HG03439 (cell line): Measurements from ENCODE around the gene TYROBP.

Experiments
- ATAC-seq: cut with Tn5 transposase; IDR thresholded peaks from one replicate; pipeline ENCODE4 v1.9.1; 2021; ENCODE audit warnings: mild to moderate bottlenecking, moderate library complexity; ENCODE audit not compliant: unreplicated experiment

TYROBP gene

DNA sequence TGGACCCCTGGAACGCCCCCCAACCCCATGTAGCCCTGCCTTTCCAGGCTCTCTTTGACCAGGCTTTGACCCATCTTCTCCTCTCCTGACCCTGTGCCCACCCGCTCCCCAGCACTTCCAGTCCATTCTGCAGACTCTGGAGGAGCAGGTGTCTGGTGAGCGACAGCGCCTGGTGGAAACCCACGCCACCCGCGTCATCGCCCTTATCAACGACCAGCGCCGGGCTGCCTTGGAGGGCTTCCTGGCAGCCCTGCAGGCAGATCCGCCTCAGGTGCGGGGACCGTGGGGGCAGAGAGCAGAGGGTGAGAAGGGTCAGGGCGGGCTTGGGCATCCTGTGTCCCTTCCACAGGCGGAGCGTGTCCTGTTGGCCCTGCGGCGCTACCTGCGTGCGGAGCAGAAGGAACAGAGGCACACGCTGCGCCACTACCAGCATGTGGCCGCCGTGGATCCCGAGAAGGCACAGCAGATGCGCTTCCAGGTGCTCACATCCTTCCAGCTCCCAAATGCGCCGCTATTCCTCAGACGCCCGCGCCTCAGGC lies 33.6 kb downstream of the TYROBP start:
- no peak for ATAC-seq

DNA sequence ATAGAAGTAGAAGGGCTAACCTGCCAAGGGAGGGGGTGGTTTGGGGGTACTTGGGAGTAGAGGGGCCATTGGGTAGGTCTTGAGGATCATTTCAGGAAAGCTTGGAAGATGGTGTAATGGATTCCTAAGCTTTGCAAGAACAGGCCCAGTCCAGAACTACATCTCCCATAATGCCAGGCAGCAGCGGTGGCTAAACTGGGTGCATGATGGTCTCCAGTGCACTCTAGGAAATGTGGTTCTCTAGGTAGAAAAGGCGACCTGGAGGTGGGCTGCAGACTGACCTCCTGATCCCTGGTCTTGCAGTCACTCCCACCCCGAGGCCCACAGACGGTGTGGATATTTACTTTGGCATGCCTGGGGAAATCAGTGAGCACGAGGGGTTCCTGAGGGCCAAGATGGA lies 35.9 kb downstream of the TYROBP start:
- ATAC-seq: no peak

DNA sequence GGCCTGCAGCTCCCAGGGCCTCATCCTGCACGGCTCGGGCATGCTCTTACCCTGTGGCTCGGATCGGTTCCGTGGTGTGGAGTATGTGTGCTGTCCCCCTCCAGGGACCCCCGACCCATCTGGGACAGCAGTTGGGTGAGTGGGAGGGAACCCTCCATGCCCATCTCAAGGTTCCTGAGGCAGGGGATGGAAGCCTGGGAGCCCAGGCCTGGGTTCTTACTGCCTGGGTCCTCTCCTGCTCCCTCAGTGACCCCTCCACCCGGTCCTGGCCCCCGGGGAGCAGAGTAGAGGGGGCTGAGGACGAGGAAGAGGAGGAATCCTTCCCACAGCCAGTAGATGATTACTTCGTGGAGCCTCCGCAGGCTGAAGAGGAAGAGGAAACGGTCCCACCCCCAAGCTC lies 36.5 kb downstream of the TYROBP start:
- no peak for ATAC-seq

DNA sequence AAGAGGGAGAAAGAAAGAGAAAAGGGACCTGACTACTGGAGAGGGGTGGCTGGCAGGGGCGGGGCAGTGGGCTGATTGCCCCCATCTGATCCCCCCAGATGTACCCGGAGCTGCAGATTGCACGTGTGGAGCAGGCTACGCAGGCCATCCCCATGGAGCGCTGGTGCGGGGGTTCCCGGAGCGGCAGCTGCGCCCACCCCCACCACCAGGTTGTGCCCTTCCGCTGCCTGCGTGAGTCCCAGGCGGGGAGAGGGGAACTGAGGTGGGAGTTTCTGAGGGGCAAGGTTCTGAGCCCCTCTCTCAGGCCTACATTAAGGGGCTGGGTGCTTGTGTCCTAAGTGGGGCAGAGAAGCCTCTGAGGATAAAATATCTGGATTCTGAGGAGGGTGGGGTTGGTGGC lies 37.3 kb downstream of the TYROBP start:
- no peak for ATAC-seq

DNA sequence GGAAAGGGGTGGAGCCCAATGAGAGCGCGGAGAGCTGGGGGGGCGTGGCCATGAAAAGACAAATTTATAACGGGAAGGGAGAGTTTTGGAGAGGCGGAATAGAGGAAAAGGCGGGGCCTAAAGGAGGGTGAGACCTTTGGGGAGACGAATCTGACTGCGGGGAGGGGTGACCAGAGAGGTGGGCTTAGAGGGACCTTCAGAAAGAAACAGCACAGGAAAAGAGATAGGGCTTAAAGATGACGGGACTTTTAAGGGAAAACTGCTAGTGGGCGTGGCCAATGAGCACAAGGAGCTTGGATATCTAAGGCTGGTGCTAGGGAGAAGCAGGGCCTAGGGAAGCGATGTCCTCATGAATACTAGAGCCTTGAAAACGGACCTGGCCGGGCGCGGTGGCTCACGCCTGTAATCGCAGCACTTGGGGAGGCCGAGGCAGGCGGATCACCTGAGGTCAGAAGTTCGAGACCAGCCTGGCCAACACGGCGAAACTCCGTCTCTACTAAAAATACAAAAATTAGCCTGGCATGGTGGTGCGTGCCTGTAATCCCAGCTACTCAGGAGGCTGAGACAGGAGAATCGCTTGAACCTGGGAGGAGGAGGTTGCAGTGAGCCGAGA lies 37.9 kb downstream of the TYROBP start:
- ATAC-seq: peak; percentile 23

DNA sequence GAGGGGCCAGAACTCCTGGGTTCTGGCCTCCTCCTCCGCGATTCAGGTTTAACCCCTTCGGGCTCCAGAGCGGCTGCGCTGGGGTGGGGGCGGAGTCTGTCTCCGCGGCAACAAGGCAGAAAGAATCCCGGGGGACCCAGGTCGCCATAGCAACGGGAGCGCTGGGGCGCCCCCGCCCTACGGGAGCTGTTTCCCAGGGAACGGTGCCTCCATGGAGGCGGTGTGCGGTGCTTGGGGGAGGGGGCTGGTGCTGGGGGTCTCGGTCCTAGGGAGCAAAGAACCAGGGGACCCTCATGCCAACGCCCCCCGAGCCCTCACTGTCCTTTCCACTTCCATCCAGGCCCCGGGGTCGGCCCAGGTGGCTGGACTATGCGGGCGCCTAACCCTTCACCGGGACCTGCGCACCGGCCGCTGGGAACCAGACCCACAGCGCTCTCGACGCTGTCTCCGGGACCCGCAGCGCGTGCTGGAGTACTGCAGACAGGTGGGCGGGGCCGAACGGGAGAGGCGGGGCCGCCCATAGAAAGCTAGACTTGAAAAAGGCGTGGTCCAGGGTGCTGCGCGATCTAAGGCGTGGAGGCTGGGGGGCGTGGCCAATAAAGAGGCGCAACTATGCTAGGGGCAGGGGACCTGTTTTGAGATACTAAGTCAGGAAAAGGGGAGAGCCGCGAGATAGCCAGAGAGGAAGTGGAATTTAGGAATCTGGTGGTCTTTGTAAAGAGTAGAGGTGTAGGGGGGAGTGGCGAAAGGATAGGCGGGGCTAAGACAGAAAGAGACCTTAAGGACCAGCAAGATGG lies 38.6 kb downstream of the TYROBP start:
- ATAC-seq: peak; percentile 65

DNA sequence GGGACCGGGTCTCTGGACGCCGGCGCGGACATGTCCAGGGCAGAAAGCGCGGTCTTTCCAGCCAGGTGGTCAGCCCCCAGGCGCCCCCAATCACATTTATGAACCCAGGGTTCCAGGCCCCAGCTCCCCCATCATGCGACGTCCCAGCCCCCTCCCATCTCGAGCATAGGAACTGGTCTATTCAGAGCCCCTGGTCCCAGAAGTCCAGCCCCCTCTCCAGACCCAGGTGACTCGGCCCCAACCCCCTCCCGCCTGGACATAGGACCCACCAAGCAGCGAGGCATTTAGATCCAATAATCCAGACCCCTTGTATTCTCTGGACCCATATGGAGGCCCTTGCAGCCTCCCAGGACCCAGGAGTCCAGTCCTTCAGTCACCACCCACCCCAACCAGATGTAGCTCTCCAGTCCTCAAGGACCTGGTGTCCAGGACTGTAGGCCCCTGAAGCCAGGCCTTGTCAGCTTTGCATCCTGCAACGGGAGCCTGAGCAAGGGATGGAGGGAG lies 39.2 kb downstream of the TYROBP start:
- no peak for ATAC-seq

DNA sequence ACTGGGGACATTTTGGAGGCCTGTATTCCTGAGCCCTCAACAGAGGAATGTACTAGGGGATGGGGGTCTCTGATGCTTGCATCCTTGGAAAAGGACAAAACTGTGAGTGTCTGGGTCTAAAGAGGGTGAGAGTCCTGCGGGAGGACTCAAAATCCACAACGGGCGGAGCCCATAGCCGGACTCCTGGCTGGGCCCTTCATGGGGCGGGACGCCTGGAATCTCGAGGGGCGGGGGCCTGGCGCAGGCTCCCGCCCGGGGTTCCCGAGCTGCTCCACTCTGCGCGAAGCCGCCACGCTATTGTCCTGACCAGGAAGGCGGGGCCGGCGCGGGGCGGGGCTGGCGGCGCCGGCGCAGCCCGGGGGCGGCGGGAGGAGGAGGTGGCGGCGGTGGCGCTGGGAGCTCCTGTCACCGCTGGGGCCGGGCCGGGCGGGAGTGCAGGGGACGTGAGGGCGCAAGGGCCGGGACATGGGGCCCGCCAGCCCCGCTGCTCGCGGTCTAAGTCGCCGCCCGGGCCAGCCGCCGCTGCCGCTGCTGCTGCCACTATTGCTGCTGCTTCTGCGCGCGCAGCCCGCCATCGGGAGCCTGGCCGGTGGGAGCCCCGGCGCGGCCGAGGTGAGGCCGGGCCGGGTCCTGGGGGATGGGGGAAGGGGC lies 39.8 kb downstream of the TYROBP start, which contains the start of gene APLP1:
Gene APLP1, plus strand, starts transcription at position 403 of the 651 bp plus-strand sequence. Its CDS starts 63 bp downstream, at position 466.
- ATAC-seq: peak; percentile 42

DNA sequence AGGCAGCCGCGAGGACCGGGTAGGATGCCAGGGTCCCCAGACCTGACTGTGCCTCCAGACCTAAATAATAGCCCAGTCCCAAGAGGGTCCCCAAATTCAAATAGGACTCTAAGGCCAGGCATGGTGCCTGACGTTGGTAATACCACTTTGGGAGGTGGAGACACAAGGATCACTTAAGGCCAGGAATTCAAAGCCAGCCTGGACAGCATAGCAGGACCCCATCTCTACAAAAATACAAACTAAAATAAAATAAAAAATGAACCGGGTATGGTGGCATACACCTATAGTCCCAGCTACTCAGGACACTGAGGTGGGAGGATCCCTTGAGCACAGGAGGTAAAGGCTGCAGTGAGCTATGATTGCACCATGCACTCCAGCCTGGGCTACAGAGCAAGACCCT lies 45.1 kb downstream of the TYROBP start:
- no peak for ATAC-seq

DNA sequence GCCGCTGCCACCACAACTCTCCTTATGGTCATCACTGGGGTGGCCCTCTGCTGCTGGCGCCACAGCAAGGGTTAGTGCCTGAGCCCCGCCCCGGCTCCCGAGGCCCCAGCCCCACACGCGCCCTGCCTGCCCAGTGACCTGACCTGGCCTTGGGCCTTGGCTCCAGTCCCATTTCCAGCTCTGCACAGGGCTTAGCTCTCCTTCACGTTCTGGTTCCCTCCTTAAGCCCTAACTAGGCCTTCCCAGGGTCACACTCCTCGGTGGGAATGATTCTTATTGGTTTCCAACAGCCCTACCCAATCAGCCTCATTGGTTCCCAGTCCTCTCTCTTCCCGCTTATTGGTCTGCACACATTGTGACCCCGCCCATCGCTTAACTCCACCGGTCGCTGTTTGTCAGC lies 45.6 kb downstream of the TYROBP start:
- no peak for ATAC-seq

DNA sequence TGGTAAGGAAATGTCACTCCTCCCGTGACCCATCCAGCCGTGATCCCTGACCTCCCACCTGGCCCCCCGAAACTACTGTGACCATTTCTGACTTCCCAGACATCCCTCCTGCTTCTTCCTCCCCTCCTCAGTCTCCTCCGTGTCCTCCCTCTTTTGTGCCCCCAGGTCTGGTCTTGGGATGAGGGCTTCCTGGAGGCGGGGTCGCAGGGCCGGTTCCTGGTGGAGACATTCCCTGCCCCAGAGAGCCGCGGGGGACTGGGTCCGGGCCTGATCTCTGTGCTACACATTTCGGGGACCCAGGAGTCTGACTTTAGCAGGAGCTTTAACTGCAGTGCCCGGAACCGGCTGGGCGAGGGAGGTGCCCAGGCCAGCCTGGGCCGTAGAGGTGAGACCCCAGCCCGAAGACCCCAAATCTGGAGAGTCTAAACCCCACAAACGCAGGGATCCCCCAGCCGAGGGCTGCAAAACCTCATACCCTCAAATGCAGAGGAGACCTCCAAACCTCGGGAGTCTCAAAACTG lies 46.4 kb downstream of the TYROBP start:
- ATAC-seq: no peak

DNA sequence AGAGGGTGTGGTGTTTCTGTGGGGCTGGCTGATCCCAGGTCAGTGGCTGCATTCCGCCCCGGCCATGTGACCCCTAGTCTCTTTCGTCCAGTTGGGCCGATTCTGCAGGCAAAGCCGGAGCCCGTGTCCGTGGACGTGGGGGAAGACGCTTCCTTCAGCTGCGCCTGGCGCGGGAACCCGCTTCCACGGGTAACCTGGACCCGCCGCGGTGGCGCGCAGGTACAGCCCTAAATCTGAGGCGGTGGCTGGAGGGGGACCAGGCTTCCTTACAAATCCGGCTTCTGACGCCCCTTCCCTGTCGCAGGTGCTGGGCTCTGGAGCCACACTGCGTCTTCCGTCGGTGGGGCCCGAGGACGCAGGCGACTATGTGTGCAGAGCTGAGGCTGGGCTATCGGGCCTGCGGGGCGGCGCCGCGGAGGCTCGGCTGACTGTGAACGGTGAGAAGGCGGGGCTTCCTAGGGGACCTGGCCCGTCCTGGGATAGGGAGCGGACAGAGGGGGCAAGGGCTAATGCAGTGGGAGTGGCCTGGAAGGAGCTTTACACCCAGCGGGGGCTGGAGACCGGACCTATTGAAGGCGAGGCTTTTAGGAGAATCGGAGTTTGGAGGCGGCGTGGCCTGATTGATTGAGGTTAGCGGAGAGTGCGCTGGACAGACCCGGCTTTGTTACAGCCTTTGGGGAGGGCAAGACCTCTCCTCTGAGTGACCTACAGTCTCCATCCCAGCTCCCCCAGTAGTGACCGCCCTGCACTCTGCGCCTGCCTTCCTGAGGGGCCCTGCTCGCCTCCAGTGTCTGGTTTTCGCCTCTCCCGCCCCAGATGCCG lies 47.1 kb downstream of the TYROBP start:
- no peak for ATAC-seq

DNA sequence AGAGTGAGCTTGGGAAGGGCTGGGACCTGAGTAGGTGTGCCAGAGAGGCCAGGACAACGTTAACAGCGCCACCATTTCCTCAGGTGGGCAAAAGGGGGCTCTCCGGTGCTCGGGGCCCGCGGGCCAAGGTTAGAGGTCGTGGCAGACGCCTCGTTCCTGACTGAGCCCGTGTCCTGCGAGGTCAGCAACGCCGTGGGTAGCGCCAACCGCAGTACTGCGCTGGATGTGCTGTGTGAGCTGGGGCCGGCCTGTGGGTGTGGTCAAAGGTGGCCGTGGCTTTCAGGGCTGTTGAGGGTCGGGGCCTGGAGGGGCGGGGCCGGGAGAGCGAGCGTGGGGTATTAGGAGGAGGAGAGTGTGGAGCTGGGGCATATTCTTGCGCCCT lies 47.7 kb downstream of the TYROBP start:
- ATAC-seq: no peak

DNA sequence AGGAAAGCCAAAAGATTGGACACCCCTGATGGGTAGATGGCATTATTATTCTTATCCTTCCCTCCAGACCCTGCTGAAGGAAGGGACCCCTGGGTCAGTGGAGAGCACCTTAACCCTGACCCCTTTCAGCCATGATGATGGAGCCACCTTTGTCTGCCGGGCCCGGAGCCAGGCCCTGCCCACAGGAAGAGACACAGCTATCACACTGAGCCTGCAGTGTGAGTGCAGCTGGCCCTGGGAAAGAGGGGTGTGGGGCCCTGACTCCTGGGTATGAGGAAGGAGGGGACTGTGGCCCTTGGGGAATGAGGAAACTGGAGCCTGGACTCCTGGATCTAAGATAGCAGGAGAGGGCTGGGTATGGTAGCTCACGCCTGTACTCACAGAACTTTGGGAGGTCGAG lies 48.7 kb downstream of the TYROBP start:
- no peak for ATAC-seq

DNA sequence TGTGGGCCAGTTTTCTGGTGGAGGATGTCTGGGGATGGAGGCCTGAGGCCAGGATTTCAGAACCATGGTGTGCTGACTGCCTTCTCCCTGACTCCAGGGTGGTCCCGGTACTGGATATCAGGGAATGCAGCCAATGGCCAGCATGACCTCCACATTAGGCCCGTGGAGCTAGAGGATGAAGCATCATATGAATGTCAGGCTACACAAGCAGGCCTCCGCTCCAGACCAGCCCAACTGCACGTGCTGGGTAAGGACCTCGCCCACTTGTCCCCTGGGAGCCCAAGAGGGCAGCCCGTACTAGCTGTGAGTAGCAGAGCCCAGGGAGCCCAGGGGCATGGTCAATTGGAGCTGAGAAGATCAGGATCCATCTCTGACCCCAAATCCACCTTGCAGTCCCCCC lies 49.8 kb downstream of the TYROBP start:
- ATAC-seq: no peak

DNA sequence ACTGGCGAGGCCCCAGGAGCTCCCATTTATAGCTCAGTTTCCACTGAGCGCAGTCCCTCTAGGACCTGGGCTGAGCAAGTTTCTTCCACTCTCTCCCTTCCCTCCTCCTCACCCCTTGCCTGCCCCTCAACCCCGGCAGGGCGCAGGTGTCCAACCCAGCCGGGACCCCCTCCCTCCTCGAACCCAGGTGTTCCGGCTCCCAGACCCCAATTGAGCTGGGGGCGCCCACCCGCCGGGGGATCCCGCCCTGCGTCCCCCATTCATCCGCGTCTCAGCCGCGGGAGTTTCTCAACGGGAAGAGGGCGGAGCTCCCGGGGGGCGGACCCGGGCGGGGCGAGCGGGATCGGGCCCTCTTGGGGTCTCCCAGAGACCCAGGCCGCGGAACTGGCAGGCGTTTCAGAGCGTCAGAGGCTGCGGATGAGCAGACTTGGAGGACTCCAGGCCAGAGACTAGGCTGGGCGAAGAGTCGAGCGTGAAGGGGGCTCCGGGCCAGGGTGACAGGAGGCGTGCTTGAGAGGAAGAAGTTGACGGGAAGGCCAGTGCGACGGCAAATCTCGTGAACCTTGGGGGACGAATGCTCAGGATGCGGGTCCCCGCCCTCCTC lies 51.4 kb downstream of the TYROBP start, which contains the start of gene KIRREL2:
Gene KIRREL2, plus strand, starts transcription at position 366 of the 604 bp plus-strand sequence. Its CDS starts 209 bp downstream, at position 575.
- no peak for ATAC-seq
